Right renal cortex interstitium (tissue), 3 donors: Measurements from ENCODE around the gene GALNT1. TPM values are rescaled to one million over a fixed set of nuclear protein-coding genes. Genes with fewer than 3 reads are reported as not detected.
A peak's percentile ranks its signal among the peaks of the same experiment; 100 is the strongest.

Experiments used
- DNase-seq, 3 donors: peaks; one replicate each; pipeline ENCODE4 v3.0.0-alpha.2; 2013; ENCODE audit warnings: low read depth in 3 of 3, low spot score in 2 of 3
- polyA plus RNA-seq, 3 donors: library from polyadenylated mRNA; unstranded; fragments of 120-200 nt; gene quantifications; one replicate each; pipeline ENCODE4 v1.2.1, GENCODE V29; 2013; ENCODE audit not compliant: insufficient read length in 3 of 3

GALNT1 gene
- polyA plus RNA-seq, 3 donors, result 69.3 to 79.7 (median 76.5) TPM

DNA sequence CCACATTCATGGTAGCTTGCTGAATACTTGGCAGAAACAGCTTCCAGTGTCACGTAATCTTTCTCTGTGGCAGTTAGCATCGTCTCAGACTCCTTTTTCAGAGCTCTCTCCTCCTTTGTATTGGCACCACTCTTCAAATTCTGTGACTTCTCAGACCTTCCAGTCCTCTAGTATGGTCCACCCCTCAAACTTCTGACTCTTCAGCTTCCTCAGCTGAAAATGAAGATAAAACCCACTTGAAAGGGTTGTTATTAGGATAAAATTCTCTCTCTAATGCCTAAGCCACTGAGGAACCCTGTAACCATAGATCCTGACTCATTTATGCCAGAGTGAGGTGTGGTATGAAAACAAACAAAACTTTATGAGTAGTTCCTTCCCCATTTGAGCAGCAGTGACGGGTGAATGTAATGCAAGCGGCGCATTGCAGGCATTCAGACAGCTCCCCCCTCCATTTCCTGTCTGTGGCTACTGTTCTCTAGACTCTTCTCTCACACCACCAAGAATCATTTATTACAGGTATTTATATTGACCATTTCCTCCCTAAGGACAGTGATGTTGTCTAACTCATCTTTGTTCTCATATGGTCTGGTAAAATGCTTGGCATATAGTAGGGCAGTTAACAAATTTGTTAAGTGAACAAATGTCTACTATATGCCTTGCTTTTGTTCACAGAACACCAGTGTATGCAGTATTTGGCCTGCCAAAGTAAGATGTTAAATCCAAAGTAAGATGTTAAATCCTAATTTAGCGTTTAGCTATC, 35.3 kb downstream of the GALNT1 start:
- no peak for DNase-seq

DNA sequence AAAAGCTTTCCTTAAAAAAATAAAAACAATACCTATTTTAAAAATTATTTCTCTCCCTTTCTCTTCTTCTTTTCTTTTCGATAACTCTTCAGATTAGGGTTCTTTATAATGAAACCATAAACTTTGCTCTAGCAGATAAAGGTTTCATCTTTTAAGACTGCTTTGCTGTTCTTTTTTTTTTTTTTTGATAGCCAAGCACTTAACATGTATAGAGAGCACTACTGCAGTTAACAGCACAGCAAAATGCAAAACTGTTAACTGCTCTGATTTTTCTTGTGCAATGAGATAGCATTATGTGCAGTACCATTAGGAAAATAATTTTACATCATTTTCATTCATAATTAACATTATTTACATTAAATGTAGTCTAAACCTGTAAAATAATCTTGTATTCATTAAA, 36.3 kb downstream of the GALNT1 start:
- DNase-seq, result no peak

DNA sequence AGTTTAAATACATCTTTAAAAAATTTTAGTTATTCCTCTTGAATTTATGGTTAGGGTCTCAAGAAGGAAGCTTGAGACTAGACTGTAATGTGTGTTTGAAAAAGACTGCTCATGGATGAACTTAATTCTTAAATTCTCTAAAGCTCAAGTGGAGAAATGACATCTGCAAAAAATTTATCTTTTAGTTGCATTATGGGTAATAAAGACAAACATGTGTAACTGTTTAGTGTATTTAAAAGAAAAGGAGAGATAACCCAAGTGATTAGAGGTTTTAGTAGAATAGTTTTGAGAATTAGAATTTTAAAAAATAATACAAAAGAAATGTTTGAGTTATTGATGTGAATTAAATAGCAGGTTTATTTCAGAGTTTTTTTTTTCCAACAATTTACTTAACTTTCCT, 36.7 kb downstream of the GALNT1 start:
- no peak for DNase-seq

DNA sequence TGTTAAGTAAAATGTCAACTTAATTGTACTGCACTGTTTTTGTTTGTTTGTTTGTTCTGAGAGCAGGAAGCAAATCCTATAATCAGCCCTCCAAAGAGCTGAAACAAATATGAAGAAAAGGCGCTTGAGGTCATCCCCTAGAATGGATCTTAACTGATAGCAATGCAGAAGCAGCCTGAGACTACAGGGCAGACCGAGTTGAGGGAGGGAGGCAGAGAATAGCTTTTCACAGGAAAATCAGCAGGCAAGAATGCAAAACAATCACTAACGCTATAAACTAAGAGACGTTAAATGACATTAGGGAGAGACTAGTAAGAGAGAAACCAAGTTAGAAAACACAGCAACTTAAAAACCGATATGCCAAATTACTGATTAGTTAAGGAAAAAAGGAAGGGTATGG, 37.2 kb downstream of the GALNT1 start:
- no peak for DNase-seq

DNA sequence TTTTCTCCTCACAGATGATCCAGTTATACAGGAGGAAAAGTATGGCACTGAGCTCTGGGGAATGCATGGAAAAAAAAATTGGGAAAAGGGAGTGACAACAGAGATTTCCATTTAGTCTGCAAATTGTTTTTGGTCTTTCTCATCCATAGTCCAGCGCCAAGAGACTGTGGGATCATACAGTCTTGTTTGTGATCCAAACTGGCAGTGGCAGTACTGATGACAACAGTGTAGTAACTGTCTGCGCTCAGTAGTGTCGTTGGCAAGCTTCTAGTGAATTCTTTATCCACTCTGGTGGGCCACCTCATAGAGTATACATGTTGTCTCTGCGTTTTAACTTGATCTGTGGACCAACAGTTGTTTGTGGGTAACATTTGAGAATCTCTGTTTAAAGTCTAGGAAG, 37.9 kb downstream of the GALNT1 start:
- DNase-seq, result no peak

DNA sequence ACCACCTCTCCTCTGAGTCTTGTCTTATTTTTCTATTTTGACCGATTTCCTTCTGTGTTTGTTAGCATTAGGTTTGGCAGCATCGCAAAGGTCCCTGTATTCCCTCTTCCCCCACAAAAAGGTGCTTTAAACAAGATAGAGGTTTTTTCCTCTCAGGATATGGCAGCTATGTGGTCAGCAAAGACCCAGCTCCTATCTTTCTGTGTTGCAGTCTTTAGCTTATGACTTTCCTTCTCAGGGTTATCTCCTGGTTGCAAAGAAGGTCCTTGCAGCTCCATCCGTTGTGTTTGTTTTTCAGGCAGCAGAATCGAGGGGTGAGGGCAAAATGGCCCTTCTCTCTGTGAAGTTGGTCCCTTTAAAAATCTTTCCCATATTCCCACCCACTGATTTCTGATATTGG, 38.4 kb downstream of the GALNT1 start:
- DNase-seq, result no peak

DNA sequence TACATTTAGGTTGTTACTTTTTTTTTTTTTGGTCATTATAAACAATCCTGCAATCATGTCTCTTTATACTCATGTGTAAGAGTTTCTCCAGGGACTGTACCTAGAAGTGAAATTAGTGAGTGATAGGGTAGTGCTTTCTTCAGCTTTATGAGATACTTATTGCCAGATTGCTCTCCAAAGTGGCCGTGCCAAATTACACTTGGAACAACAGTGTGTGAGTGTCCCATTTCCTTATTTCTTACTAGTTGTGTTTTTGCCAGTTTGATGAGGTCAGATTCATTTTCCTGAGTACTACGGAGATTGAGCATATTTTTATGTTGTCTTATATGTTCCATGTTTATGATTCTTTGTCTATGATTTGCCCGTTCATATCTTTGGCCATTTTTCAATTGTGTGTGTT, 39.2 kb downstream of the GALNT1 start:
- no peak for DNase-seq

DNA sequence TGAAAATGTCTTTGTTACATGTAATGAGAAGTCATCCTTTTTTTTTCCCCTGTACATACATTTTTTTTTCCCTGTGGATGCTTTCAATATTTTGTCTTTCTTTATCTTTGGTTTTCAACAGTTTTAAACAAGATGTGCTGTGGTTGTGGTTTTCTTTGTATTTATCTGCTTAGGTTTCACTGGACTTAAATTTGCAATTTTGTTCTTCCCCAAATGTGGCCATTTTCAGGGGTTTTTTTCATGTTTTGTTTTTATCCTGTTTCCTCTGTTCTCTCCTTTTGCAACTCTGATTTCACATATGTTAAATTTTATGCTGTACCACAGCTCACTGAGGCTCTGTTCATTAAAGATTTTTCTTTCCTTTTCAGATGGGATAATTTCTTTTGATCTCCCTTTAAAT, 41.7 kb downstream of the GALNT1 start:
- DNase-seq, result no peak

DNA sequence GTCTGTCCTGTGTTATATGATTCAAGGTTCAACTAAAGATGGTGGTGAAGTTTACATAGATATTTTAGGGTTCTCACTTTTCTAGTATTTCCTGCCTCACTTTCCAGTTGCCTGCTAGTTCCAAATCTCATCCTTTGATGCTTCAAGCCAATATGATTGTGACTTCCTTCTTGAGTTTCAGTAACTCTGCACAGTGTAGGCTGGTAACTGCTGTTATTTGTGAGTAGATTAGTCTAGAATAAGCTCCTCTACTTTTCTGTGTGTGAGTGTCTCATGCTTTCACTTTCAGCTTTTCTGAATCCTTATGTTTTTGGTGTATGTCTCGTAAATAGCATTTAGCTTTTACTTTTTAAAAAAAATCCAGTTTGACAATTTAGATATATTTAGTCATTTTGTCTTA, 42.6 kb downstream of the GALNT1 start:
- no peak for DNase-seq

DNA sequence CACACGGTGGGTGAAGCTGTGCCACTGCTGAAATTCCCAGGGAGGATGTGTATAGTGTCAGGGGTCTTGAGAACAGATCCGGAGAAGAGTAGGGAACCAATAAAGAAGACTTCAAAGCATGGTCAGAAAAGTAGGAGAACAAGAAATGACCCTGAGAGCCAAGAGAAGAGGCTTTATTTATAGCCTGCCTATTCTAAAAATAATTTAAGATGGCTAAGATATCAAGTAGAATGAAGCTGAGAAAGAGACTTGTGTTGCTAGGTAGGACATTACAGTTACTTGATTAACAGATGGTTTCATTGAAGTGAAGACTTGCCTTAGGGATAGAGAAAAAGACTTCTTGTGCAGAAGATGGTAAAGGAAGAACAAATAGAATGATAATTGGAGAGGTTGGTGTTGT, 43.7 kb downstream of the GALNT1 start:
- DNase-seq, result no peak

DNA sequence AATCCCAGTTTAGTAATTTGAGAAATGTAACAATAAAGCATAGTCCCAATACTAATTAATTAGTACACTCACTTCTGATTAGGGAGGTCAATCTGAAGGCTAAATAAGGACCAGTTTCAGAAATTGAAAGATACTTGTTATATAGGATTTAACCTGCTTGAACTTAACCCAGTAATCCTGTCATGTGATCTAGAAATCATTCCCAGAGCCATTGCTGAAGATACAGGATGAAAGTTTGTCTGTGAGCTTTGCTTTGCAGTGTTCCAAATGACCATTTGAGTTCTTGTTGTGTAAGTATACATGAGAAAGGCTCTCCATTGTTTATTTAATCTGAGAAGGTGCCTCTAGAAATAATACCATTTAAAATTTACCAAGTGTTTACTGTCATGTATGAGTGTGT, 52.2 kb downstream of the GALNT1 start:
- DNase-seq, result no peak

DNA sequence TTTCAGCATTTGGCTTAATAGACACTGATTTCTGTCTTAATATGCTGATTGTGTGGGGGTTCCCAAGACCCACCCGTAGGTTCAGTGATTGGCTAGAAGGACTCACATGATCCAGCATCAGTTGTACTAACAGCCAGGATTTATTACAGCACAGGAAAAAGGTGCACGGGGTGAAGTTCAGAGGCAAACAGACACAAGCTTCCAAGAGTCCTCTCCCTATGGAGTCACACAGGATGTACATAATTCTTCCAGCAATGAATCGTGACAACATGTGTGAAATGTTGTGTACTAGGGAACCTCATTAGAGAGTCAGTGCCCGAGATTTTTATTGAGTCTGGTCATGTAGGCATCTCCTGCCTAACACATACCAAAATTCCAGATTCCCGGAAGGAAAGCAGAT, 52.8 kb downstream of the GALNT1 start:
- DNase-seq, result no peak

DNA sequence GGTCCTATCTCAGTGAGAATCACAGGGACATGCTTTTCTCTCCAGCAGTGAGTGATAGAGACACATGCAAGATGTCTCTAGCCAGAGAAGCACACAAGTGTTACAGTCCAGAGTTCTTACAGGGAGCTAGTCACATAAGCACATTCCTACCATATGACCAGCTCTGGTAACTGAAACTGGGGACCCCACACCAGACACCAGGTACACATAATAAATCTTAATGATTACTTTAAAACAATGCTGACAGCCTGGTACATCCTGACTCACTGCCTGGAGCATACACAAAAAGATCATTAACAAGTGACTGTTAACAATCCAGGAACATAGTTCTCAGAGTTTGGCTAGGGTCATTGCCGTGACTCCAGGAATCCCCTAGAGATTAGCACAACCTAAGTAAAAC, 53.6 kb downstream of the GALNT1 start:
- peak in 1 of 3 donors; percentile 19 for DNase-seq

DNA sequence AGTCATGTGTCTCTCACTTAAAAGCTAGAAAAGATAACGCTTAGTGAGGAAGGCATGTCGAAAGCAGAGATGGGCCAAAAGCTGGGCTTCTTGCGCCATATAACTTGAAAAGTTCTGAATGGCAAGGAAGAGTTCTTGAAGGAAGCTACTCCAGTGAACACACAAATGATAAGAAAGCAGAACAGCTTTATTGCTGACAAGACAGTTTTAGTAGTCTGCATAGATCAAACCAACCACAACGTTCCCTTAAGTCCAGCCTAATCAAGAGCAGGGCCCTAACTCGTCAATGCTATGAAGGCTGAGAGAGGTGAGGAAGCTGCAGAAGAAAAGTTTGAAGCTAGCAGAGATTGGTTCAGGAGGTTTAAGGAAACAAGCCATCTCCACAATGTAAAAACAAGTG, 55.7 kb downstream of the GALNT1 start:
- no peak for DNase-seq

DNA sequence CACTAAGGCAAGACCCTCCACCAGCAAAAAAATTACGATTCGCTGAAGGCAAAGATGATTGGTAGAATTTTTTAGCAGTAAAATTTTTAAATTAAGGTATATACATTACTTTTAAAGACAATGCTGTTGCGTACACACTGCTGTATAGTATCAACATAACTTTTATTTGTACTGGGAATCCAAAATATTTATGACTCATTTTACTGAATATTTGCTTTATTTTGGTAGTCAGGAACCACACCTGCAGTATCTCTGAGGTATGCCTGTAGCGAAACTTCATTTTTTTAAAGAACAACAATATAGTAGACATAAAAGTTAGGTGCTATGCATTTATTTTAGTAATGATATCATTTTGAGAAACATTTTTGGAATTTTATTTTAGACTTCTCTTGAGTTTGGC, 57.8 kb downstream of the GALNT1 start:
- no peak for DNase-seq

DNA sequence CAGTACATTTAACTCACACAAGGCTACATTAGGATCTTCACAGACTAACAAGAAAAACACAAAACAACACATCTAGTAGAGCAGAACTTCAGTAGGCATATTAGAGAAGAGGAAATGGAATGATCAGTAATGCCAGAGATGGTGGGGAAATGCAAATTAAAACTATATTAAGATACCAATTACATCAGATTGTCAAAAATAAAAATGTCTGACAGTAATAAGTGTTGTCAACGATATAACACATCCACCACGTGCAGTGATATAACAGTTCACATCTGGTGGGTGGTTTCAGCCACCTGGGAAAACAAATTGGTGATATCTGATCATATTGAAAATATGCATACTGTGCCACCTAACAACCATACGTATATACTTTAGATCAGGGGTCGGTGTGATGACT, 59.9 kb downstream of the GALNT1 start:
- no peak for DNase-seq

DNA sequence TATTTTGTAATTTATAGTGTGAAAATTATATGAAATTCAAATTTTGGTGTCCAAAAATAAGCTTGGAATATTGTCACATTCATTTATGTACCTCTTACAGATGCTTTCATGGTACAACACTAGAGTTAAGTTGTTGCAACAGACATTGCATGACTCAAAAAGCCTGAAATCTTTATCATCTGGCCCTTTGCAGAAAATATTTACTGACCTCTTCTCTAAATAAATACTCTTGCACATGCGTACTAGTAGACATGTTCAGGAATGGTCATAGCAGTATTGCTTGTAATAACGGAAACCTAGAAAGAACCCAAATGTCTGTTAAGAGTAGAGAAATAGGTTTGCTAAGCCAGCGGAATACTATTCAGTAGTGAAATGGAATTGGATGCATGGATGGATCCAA, 60.4 kb downstream of the GALNT1 start:
- DNase-seq, result no peak

DNA sequence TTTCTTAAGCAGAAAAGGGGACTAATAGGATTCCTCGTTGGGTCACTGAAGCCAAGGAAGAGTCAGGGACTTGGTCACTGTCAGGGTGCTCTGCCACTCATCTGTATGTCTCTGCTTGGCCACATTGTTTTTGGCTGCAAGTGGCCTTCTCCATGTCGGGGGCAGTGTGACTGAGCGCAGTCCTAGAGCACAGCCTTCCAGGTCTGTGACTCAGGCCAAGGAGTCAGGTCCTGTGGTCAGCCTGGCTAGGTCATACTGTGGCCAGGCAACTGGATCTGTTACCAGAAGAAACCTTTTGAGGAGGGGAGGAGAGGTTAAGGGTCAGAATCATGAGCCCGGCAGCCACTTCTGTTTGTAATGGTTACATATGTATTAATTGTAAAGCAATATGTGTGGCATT, 61.3 kb downstream of the GALNT1 start:
- no peak for DNase-seq

DNA sequence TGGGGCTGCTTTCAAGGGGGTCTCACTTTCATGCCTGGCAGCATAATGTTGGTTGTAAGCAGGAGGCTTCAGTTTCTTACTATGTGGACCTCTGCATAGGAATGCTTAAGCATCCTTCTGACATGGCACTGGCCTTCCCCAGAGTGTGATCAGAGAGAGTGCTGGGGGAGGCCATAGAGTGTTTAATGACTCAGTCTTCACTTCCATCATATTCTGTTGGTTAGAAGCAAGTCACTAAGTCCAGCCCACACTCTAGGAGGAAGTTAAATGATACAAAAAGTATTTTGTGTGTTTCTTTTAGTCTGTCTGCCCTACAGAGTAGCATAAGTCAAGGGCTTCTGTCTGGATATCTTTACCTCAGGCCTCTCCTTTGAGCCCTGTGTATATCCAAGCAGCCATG, 64.9 kb downstream of the GALNT1 start:
- DNase-seq, result no peak

DNA sequence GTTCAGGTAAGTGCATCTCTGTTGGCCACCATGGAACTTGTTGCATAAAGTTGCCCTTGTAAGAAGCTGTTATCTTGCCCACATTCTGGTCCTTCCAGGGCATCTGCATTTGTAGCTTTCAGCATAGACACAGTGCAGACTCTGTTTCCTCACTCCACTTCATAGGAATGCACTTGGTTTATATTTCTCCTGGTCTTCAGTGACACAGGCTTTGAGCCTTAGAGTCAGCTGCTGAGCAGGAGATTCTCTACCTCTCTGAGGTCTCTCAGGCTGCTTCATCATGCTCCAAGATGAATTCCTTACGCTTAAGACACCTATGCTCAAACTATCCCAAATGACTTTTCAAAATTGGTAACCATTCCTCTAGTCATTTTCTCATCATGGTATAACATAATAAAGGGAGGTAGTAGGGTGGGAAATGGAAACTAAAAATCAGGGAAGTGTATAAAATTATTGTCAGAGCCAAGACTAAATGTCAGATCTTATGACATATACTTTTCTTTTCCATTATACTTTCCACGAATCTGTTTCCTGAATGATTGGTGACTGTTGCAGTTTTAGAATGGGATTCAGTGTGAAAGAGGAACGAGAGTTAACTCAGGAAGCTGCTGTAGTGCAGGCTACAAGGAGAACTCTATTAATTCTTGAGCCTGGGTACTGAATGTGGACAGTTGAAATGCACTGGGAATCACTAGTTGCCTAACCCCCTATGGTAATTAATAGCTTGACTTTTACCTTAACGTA, 72.0 kb downstream of the GALNT1 start:
- no peak for DNase-seq

DNA sequence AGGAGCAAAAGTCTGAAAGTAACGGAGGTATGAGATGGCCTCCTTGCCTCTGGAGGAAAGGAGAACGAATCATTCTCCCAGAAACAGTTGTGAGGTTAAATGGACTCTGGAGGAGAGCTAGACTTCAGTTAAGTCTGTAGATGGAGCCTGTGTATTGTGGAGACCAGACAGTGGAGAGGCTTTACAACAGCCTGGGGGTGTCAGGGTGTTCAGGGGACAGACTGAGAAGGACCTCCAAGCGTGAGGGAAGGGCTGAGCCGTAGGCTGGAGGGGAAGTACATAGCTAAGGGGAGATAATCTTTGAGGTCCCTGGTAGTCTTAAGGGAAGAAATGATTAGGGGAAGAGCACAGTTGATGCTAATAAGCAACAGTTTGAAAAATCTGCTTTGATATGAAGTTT, 76.6 kb downstream of the GALNT1 start:
- no peak for DNase-seq

DNA sequence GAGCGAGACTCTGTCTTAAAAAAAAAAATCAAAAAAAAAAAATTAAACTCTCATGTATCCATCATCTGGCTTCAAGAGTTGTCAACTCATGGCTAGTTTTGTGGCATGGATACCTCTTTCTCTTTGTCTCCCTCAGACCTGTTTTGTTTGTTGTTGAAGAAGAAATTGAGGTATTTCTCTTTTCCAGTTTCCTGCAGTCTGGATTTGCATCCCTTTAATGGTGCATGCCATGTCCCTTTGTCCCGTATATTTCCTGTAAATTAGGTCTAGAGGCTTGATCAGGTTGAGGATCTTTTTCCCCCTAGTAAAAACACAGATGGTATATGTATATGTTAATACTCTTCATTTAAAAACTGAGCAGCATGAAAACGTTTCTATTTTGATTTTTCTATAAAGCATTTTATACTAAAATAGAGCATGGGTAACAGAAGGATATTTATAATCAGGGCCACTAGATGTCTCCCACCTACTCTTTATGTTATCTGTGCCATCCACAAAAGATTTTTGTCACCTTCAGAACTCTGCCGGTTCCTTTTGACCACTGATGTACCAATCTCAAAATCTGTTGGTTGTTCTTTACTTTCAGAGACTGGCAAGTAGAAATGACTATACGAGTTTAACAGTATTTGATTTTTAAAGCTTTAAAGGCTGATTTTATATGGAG, 80.1 kb downstream of the GALNT1 start:
- no peak for DNase-seq
